HL-60 (cell line): Measurements from ENCODE around the gene RNU4-1.
A peak's percentile ranks its signal among the peaks of the same experiment; 100 is the strongest.

Experiments
- DNase-seq, 2 experiments: peaks; one replicate each; pipeline ENCODE4 v3.0.0-alpha.2; 2010 to 2020; ENCODE audit warnings: low read depth in 1 of 2, low spot score in 1 of 2
- H3K27ac ChIP-seq: fragments of 250-450 bp; sonication (Bioruptor Pico); replicated peaks from 2 replicates; pipeline ENCODE4 v1.5.1; 2020; ENCODE audit warnings: mild to moderate bottlenecking, moderate library complexity
- H3K27me3 ChIP-seq: fragments of 250-450 bp; sonication (Bioruptor Pico); 2 replicates; pipeline ENCODE4 v1.5.1; 2021; ENCODE audit warnings: mild to moderate bottlenecking, moderate library complexity; ENCODE audit not compliant: insufficient read depth, poor library complexity, severe bottlenecking
- H3K4me3 ChIP-seq: replicated peaks from 2 replicates; pipeline ENCODE4 v1.5.1; 2011; ENCODE audit warnings: mild to moderate bottlenecking, control low read depth, low read length; ENCODE audit not compliant: insufficient read depth
- CTCF ChIP-seq: IDR thresholded peaks from one replicate; pipeline ENCODE4 v1.5.1; 2011; ENCODE audit warnings: low read length, control low read depth, inconsistent platforms; ENCODE audit not compliant: insufficient read depth
- GABPA ChIP-seq: IDR thresholded peaks from 2 replicates; pipeline ENCODE4 v1.6.1; 2012; ENCODE audit warnings: low read depth
- POLR2AphosphoS5 ChIP-seq: IDR thresholded peaks from 2 replicates; pipeline ENCODE4 v1.6.1; 2012; ENCODE audit warnings: low read depth
- REST ChIP-seq: IDR thresholded peaks from 2 replicates; pipeline ENCODE4 v1.6.1; 2012; ENCODE audit warnings: low read depth; ENCODE audit not compliant: insufficient replicate concordance
- SPI1 ChIP-seq: IDR thresholded peaks from 2 replicates; pipeline ENCODE4 v1.6.1; 2012; ENCODE audit warnings: low read depth, mild to moderate bottlenecking, borderline replicate concordance

RNU4-1 gene

GRCh38 chr12:120264086-120264903 is 28.7 kb downstream of the RNU4-1 start:
- DNase-seq: no peak
- no peak overlapping the region for H3K27ac ChIP-seq
- H3K27me3 ChIP-seq: peaks cover 31% of the 10 kb centered on the region
- H3K4me3 ChIP-seq: no peak overlapping the region
- no peak for TF ChIP-seq GABPA
- TF ChIP-seq REST: no peak
- no peak for TF ChIP-seq SPI1
- no peak for TF ChIP-seq POLR2AphosphoS5
- no peak for TF ChIP-seq CTCF

- no peak overlapping the region for H3K4me3 ChIP-seq
- H3K27ac ChIP-seq: no peak overlapping the region
- H3K27me3 ChIP-seq: peaks cover 31% of the 10 kb centered on the region
- TF ChIP-seq REST (no peak), GABPA (no peak), POLR2AphosphoS5 (no peak), SPI1 (no peak), CTCF (no peak)
- no peak for DNase-seq
These were observed 29.3 kb downstream of the RNU4-1 start for GRCh38 chr12:120263748-120264085.

- no peak overlapping the region for H3K4me3 ChIP-seq
- H3K27ac ChIP-seq: no peak overlapping the region
- TF ChIP-seq REST: no peak
- peak; percentile 48; the same call in 1 of the 2 replicates for TF ChIP-seq SPI1
- TF ChIP-seq POLR2AphosphoS5: no peak
- TF ChIP-seq CTCF: no peak
- TF ChIP-seq GABPA: no peak
- DNase-seq: no peak
- peaks cover 31% of the 10 kb centered on the region for H3K27me3 ChIP-seq
These were observed 29.9 kb downstream of the RNU4-1 start for GRCh38 chr12:120262852-120263747.
